HCT116 (cell line): Measurements from ENCODE around the gene MSMB. TPM values are rescaled to one million over a fixed set of nuclear protein-coding genes. Genes with fewer than 3 reads are reported as not detected.

Experiments used
- ATAC-seq: fragments of 200-7000 bp; cut with Tn5 transposase; 2 replicates; pipeline ENCODE4 v1.9.1; 2020; ENCODE audit warnings: mild to moderate bottlenecking, moderate library complexity
- BruUV-seq: library from RNA; stranded (reverse); fragments of 400-500 nt; replicated peaks from 2 replicates; lab custom pipeline; 2021; lab: Mats Ljungman, UMichigan
- CTCF ChIA-PET: fragments of 300-600 bp; sonication (Branson Sonifier 250); formaldehyde crosslinking; loops from one replicate; lab custom pipeline; 2021; ENCODE audit warnings: antibody characterized with exemption; lab: Charles Lee
- POLR2A ChIA-PET: fragments of 300-600, 350-600 bp; sonication (Branson Sonifier 250); formaldehyde crosslinking; loops from one replicate; lab custom pipeline; 2021; ENCODE audit warnings: antibody characterized with exemption; lab: Charles Lee
- RAD21 ChIA-PET, 2 experiments: fragments of 300-600 bp; sonication (Branson Sonifier 250); formaldehyde crosslinking; loops; one replicate each; lab custom pipeline; 2023; ENCODE audit warnings: low total read pairs in 2 of 2; ENCODE audit not compliant: uncharacterized antibody in 2 of 2, unreplicated experiment in 2 of 2, low non-redundant PET in 1 of 2; lab: Charles Lee
- DNase-seq: peaks from one replicate; pipeline ENCODE4 v3.0.0-alpha.2; 2010; ENCODE audit warnings: low read depth, low spot score
- H2AFZ ChIP-seq: fragments of 200-600 bp; shearing (Covaris generic), sonication (generic); 2 replicates; pipeline ENCODE4 v1.6.1; 2017; ENCODE audit warnings: low read depth, mixed run types, mixed read lengths, antibody characterized with exemption, low read length; ENCODE audit not compliant: poor library complexity, severe bottlenecking
- H3K27ac ChIP-seq: 2 replicates; pipeline ENCODE4 v1.5.1; 2012; ENCODE audit warnings: low read depth, low read length
- H3K27me3 ChIP-seq: fragments of 200-600 bp; sonication (generic); 2 replicates; pipeline ENCODE4 v1.6.1; 2016; ENCODE audit warnings: mixed run types, low read length, mixed read lengths; ENCODE audit not compliant: insufficient read depth
- H3K36me3 ChIP-seq, 2 experiments: fragments of 200-500 bp in 1 of 2; fragments of 200-600 bp in 1 of 2; sonication (Bioruptor generic) in 1 of 2; sonication (generic) in 1 of 2; 2 replicates each; pipeline versions ENCODE4 v1.5.1 to v1.6.1; 2014 to 2016; ENCODE audit warnings: low read length in 2 of 2, inconsistent platforms in 1 of 2, mixed read lengths in 1 of 2, mixed run types in 1 of 2; ENCODE audit not compliant: insufficient read depth in 2 of 2, control insufficient read depth in 1 of 2
- H3K4me1 ChIP-seq, 2 experiments: fragments of 200-600 bp in 1 of 2; sonication (generic) in 1 of 2; 2 replicates each; pipeline versions ENCODE4 v1.5.1 to v1.6.1; 2012 to 2017; ENCODE audit warnings: low read length in 2 of 2, inconsistent platforms in 1 of 2, mild to moderate bottlenecking in 1 of 2, mixed read lengths in 1 of 2, mixed run types in 1 of 2, moderate library complexity in 1 of 2; ENCODE audit not compliant: insufficient read depth in 2 of 2, control insufficient read depth in 1 of 2
- H3K4me2 ChIP-seq: fragments of 200-600 bp; sonication (generic); 2 replicates; pipeline ENCODE4 v1.6.1; 2017; ENCODE audit warnings: mixed run types, low read length, mixed read lengths
- H3K4me3 ChIP-seq, 2 experiments: fragments of 200-600 bp in 1 of 2; sonication (generic) in 1 of 2; replicated peaks in 1 of 2; 2 replicates each; pipeline ENCODE4 v1.5.1; 2011 to 2016; ENCODE audit warnings: low read length in 2 of 2, control low read depth in 1 of 2, low read depth in 1 of 2, mild to moderate bottlenecking in 1 of 2, mixed read lengths in 1 of 2, mixed run types in 1 of 2
- H3K79me2 ChIP-seq: fragments of 200-600 bp; sonication (generic); 2 replicates; pipeline ENCODE4 v1.6.1; 2017; ENCODE audit warnings: mild to moderate bottlenecking, mixed run types, low read length, moderate library complexity, mixed read lengths; ENCODE audit not compliant: insufficient read depth
- H3K9ac ChIP-seq: fragments of 200-600 bp; sonication (generic); 2 replicates; pipeline ENCODE4 v1.6.1; 2016; ENCODE audit warnings: low read length, mixed read lengths
- H3K9me2 ChIP-seq: fragments of 200-600 bp; sonication (generic), shearing (Covaris generic); 2 replicates; pipeline ENCODE4 v1.6.1; 2017; ENCODE audit warnings: mixed run types, mild to moderate bottlenecking, moderate library complexity; ENCODE audit not compliant: insufficient read depth
- H3K9me3 ChIP-seq, 2 experiments: fragments of 200-500 bp in 1 of 2; fragments of 200-600 bp in 1 of 2; sonication (Bioruptor generic) in 1 of 2; sonication (generic) in 1 of 2; 2 replicates each; pipeline ENCODE4 v1.6.1; 2014 to 2017; ENCODE audit warnings: low read length in 2 of 2, mixed read lengths in 2 of 2, inconsistent platforms in 1 of 2, low read depth in 1 of 2, mild to moderate bottlenecking in 1 of 2, mixed run types in 1 of 2, moderate library complexity in 1 of 2; ENCODE audit not compliant: control insufficient read depth in 1 of 2, insufficient read depth in 1 of 2
- H4K20me1 ChIP-seq: fragments of 200-600 bp; sonication (generic), shearing (Covaris generic); 2 replicates; pipeline ENCODE4 v1.6.1; 2017; ENCODE audit warnings: mixed run types, mild to moderate bottlenecking, moderate library complexity; ENCODE audit not compliant: insufficient read depth
- CTCF ChIP-seq, 3 experiments: fragments of 200-600 bp in 1 of 3; sonication (generic) in 1 of 3; IDR thresholded peaks in 2 of 3; conservative IDR thresholded peaks in 1 of 3; 2 replicates each; pipeline ENCODE4 v1.5.1; 2012 to 2017; ENCODE audit warnings: low read depth in 2 of 3, low read length in 2 of 3, antibody characterized with exemption in 1 of 3, borderline replicate concordance in 1 of 3, control low read depth in 1 of 3, mild to moderate bottlenecking in 1 of 3, mixed read lengths in 1 of 3, mixed run types in 1 of 3, moderate library complexity in 1 of 3; ENCODE audit not compliant: insufficient read depth in 1 of 3
- POLR2A ChIP-seq: IDR thresholded peaks from 2 replicates; pipeline ENCODE4 v1.7.0; 2011; ENCODE audit warnings: borderline replicate concordance; ENCODE audit not compliant: insufficient read depth, insufficient read length; ENCODE audit errors: extremely low read depth
- RAD21 ChIP-seq: IDR thresholded peaks from 2 replicates; pipeline ENCODE4 v1.6.1; 2012; ENCODE audit warnings: low read depth, mild to moderate bottlenecking
- SIN3A ChIP-seq: IDR thresholded peaks from 2 replicates; pipeline ENCODE4 v1.6.1; 2012; ENCODE audit warnings: low read depth
- TCF7L2 ChIP-seq: IDR thresholded peaks from 2 replicates; pipeline ENCODE4 v1.7.0; 2011; ENCODE audit warnings: borderline replicate concordance, inconsistent platforms; ENCODE audit not compliant: insufficient read depth, insufficient read length; ENCODE audit errors: extremely low read depth
- YY1 ChIP-seq: IDR thresholded peaks from 2 replicates; pipeline ENCODE4 v1.6.1; 2011; ENCODE audit warnings: low read length, low read depth, moderate library complexity, mild to moderate bottlenecking; ENCODE audit not compliant: insufficient replicate concordance; ENCODE audit errors: extremely low read depth
- intact Hi-C: fragments of 100-400 bp; cut with micrococcal nuclease; formaldehyde crosslinking; loops from 2 replicates; pipeline ENCODE4 v1.10.0; 2022
- total RNA-seq: library from RNA; stranded (reverse); gene quantifications from one replicate; pipeline ENCODE4 v1.2.1, GENCODE V29; 2021; ENCODE audit not compliant: unreplicated experiment

MSMB gene
- total RNA-seq, 1 experiment from 2014 or later, result not detected

DNA sequence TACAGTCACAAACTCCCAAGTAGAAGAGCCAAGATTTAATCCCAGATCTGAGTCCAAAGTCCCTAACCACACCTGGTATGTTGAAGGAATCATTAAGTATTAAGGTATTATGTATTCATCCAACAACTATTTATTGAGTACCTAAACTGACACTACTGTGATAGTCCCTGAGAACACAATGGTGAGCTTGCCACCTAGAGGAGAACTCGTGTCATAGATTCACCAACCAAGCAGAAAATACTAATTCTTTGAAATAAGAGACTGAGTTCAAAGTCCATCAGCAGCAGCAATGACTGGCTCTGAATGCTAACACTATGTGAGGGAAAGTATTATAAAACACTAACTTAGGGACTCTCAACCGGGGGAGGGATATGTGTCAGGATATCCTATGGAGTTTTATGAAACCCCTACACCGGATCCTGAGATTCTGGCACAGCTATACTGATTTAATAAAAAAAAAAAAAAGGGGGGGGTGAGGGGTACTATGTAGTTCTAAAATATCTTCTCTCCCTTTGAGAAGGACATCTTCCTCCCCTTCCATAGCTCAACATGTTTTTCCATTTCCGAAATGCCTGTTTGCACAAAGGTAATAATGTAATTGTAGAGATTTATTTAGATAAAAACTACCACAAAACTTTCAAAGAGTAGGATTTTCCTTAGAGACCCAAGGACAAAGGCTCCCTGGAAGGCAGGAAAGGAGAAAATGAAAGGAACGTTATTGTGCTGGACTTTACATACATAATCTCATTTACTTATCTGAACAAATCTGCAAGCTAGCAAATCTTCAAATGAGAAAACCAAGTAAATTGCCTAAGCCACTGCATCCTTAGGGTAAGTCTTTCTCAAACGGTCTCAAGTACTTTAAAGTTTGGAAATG lies 17.2 kb downstream of the MSMB start:
- Histone ChIP-seq H2AFZ (no peak overlapping the region), H3K4me1 (peaks cover 9 to 33% of the 10 kb centered on the region in 2 experiments; a peak in 3 of 4 replicates), H3K27me3 (no peaks in the 10 kb centered on the region), H4K20me1 (no peaks in the 10 kb centered on the region; the same call in 1 of the 2 replicates), H3K27ac (peak overlapping the region; percentile 11; the same call in 1 of the 2 replicates), H3K9ac (peak overlapping the region; percentile 84), H3K9me2 (no peaks in the 10 kb centered on the region), H3K4me2 (peak overlapping the region; percentile 78), H3K79me2 (peaks cover 64% of the 10 kb centered on the region), H3K36me3 (no peaks in the 10 kb centered on the region), H3K4me3 (peak overlapping the region; percentile 86), H3K9me3 (no peaks in the 10 kb centered on the region)
- intact Hi-C loops, result loop anchor here (1.0 to 5.0 kb wide), 4 partner anchors 46 to 1020 kb away; no protein-coding TSS in a partner anchor
- ChIA-PET CTCF (interaction anchor here (1.0 to 2.3 kb wide), 5 partner anchors 9 to 779 kb away, joined by 3 to 7 read pairs (median 4); no protein-coding TSS in a partner anchor), RAD21 (no interaction called here), POLR2A (no interaction called here)
- no TSS peak for BruUV-seq
- peak; percentile 49 for ATAC-seq
- TF ChIP-seq CTCF (IDR thresholded peaks at IDR 0.05 in 2 of 3, conservative IDR thresholded peaks at IDR 0.05 in 1 of 3; ENCODE audit: borderline replicate concordance in 1 of 3, insufficient read depth in 1 of 3, low read depth in 2 of 3, low read length in 2 of 3) (peak; percentile 61 to 79 (median 65)), RAD21 (peak; percentile 83), YY1 (peak; percentile 14), POLR2A (no peak), SIN3A (no peak), TCF7L2 (peak; percentile 61)
- peak; percentile 71 for DNase-seq
